B cell (primary cell): Measurements from ENCODE around the gene IRAK2. TPM values are rescaled to one million over a fixed set of nuclear protein-coding genes. Genes with fewer than 3 reads are reported as not detected.

ENCODE experiments used
- ATAC-seq: fragments of 200-7000 bp; cut with Tn5 transposase; one replicate; pipeline ENCODE4 v1.10.0; 2021; ENCODE audit warnings: low read depth, mild to moderate bottlenecking, moderate number of reproducible peaks, moderate library complexity
- CTCF ChIA-PET: fragments of 350-600 bp; sonication (Branson Sonifier 250); formaldehyde crosslinking; loops from one replicate; lab custom pipeline; 2021; ENCODE audit warnings: antibody characterized with exemption, inconsistent platforms; lab: Charles Lee
- POLR2A ChIA-PET: fragments of 350-600 bp; sonication (Branson Sonifier 250); formaldehyde crosslinking; loops from one replicate; lab custom pipeline; 2021; ENCODE audit warnings: antibody characterized with exemption; lab: Charles Lee
- DNase-seq: peaks from one replicate; pipeline ENCODE4 v3.0.0; 2013
- H2AFZ ChIP-seq: 2 replicates; pipeline ENCODE4 v1.6.1; 2012; ENCODE audit warnings: mild to moderate bottlenecking, low read depth, low read length; ENCODE audit not compliant: insufficient read depth, poor library complexity, severe bottlenecking
- H3K27ac ChIP-seq, 2 donors: 1 replicate in 1 of 2; 2 replicates in 1 of 2; pipeline ENCODE4 v1.5.1; 2012 to 2013; ENCODE audit warnings: low read length in 2 of 2, mild to moderate bottlenecking in 2 of 2, moderate library complexity in 1 of 2
- H3K27me3 ChIP-seq, 4 experiments: fragments of 200-600 bp in 1 of 4; sonication (generic) in 1 of 4; replicated peaks in 1 of 4; 1 replicate in 2 of 4; 2 replicates in 2 of 4; pipeline versions ENCODE4 v1.6.1 to v1.7.0; 2013 to 2016; ENCODE audit warnings: low read length in 3 of 4, mild to moderate bottlenecking in 2 of 4, mixed read lengths in 1 of 4, moderate library complexity in 1 of 4; ENCODE audit not compliant: insufficient read depth in 4 of 4, control insufficient read depth in 3 of 4; ENCODE audit errors: control extremely low read depth in 1 of 4
- H3K36me3 ChIP-seq, 2 experiments: replicated peaks in 1 of 2; 1 replicate in 1 of 2; 2 replicates in 1 of 2; pipeline versions ENCODE4 v1.6.1 to v1.7.1; 2013; ENCODE audit warnings: low read length in 1 of 2; ENCODE audit not compliant: insufficient read depth in 2 of 2, control insufficient read depth in 1 of 2; ENCODE audit errors: control extremely low read depth in 1 of 2, extremely low read depth in 1 of 2
- H3K4me1 ChIP-seq, 2 donors: fragments of 200-600 bp in 1 of 2; sonication (generic) in 1 of 2; 1 replicate in 1 of 2; 2 replicates in 1 of 2; pipeline versions ENCODE4 v1.5.1 to v1.6.1; 2013 to 2017; ENCODE audit warnings: low read length in 2 of 2; ENCODE audit not compliant: control insufficient read depth in 2 of 2, insufficient read depth in 2 of 2
- H3K4me2 ChIP-seq: replicated peaks from 2 replicates; pipeline ENCODE3; 2012; ENCODE audit warnings: mild to moderate bottlenecking, low read depth, low read length; ENCODE audit not compliant: poor library complexity, severe bottlenecking
- H3K4me3 ChIP-seq, 5 experiments: fragments of 200-600 bp in 1 of 5; sonication (generic) in 1 of 5; 1 replicate in 3 of 5; 2 replicates in 2 of 5; pipeline versions ENCODE4 v1.5.1 to v1.7.0; 2011 to 2016; ENCODE audit warnings: low read length in 4 of 5, mild to moderate bottlenecking in 4 of 5, low read depth in 2 of 5, control low read depth in 1 of 5, moderate library complexity in 1 of 5; ENCODE audit not compliant: insufficient read depth in 1 of 5; ENCODE audit errors: control extremely low read depth in 1 of 5, extremely low read depth in 1 of 5
- H3K79me2 ChIP-seq: fragments of 200-600 bp; sonication (generic); one replicate; pipeline ENCODE4 v1.6.0; 2016; ENCODE audit warnings: low read length; ENCODE audit not compliant: control insufficient read depth, insufficient read depth
- H3K9ac ChIP-seq: fragments of 200-600 bp; sonication (generic); 2 replicates; pipeline ENCODE4 v1.6.1; 2017; ENCODE audit warnings: mild to moderate bottlenecking, low read length, moderate library complexity
- H3K9me3 ChIP-seq, 3 donors: one replicate each; pipeline versions ENCODE4 v1.6.1 to v1.7.1; 2013; ENCODE audit warnings: low read length in 2 of 3; ENCODE audit not compliant: control insufficient read depth in 2 of 3, insufficient read depth in 1 of 3; ENCODE audit errors: control extremely low read depth in 1 of 3
- H4K20me1 ChIP-seq: 2 replicates; pipeline ENCODE4 v1.6.0; 2012; ENCODE audit warnings: mild to moderate bottlenecking, low read length; ENCODE audit not compliant: insufficient read depth, control insufficient read depth, poor library complexity, severe bottlenecking
- H3K27ac Mint-ChIP-seq: one replicate; pipeline ENCODE4 v1.8.0; 2021; ENCODE audit warnings: mixed read lengths
- H3K27me3 Mint-ChIP-seq: one replicate; pipeline ENCODE4 v1.8.0; 2021; ENCODE audit warnings: mixed read lengths
- H3K4me1 Mint-ChIP-seq: one replicate; pipeline ENCODE4 v1.8.0; 2021; ENCODE audit warnings: mixed read lengths
- H3K4me3 Mint-ChIP-seq: one replicate; pipeline ENCODE4 v1.8.0; 2021; ENCODE audit warnings: mixed read lengths
- H3K9me3 Mint-ChIP-seq: one replicate; pipeline ENCODE4 v1.8.0; 2022; ENCODE audit warnings: mixed read lengths; ENCODE audit not compliant: insufficient read depth
- CTCF ChIP-seq: fragments of 200-600 bp; IDR thresholded peaks from one replicate; pipeline ENCODE4 v1.8.0; 2022; ENCODE audit warnings: antibody characterized with exemption, mild to moderate bottlenecking
- EZH2 ChIP-seq: IDR thresholded peaks from 2 replicates; pipeline ENCODE4 v1.6.1; 2012; ENCODE audit warnings: borderline replicate concordance, low read depth, mild to moderate bottlenecking, moderate library complexity, low read length; ENCODE audit not compliant: insufficient read depth, poor library complexity, severe bottlenecking
- WGBS: methylation state at CpG from one replicate; pipeline ENCODE4 v1.1.5; 2013; ENCODE audit warnings: missing lambda C conversion rate; ENCODE audit not compliant: insufficient coverage; 5-methylcytosine and 5-hydroxymethylcytosine counted together
- intact Hi-C: fragments of 100-400 bp; cut with micrococcal nuclease; formaldehyde crosslinking; loops from one replicate; pipeline ENCODE4 v1.10.0; 2022
- polyA plus RNA-seq: library from polyadenylated mRNA; depleted of rRNA; stranded (reverse); fragments of >200 nt; gene quantifications from 2 replicates; pipeline ENCODE4 v1.2.3, GENCODE V29; 2012
- total RNA-seq, 2 donors: library from RNA; stranded (reverse); fragments of 120-200 nt in 1 of 2; gene quantifications; 1 replicate in 1 of 2; 2 replicates in 1 of 2; pipeline versions ENCODE4 v1.2.3 to v1.2.4, GENCODE V29; 2013 to 2022

Gene IRAK2
- total and polyA plus RNA-seq, 2 donors (not counting 1 experiment from before 2014, with no cell fraction given) = 11.8 to 23.2 TPM

DNA sequence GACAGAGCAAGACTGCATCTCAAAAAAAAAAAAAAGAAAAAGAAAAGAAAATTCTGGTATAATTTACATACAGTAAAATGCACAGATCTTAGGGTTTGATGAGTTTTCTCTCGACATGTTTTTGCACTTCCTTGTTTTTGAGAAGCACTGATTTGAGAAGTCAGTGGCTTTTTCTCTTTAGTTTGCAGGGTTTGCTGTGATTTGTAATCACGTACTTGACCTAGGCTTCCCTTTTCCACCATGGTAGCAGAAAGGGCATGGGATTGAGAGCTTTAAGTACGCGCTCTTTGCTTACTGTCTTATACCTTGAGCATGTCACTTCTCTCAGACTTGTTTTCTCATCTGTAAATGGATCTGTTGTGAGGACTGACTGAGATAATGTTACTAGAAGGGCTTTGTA, 19.0 kb upstream of the IRAK2 start:
- H3K27ac ChIP-seq = peak overlapping the region; percentile 67 to 71
- no peaks in the 10 kb centered on the region for H3K27me3 ChIP-seq
- Mint-ChIP-seq H3K27me3 (no peaks in the 10 kb centered on the region), H3K9me3 (no peaks in the 10 kb centered on the region), H3K4me1 (peaks cover 45% of the 10 kb centered on the region), H3K27ac (peak overlapping the region; percentile 85), H3K4me3 (peak overlapping the region; percentile 81)
- intact Hi-C loops = loop anchor here (1.0 to 2.0 kb wide), 2 partner anchors 19 to 353 kb away; partner anchors contain the start of genes IRAK2 and TADA3
- ChIA-PET CTCF (interaction anchor here (0.9 to 1.5 kb wide), 2 partner anchors 52 to 77 kb away, joined by 3 to 4 read pairs; no protein-coding TSS in a partner anchor), POLR2A (no interaction called here)
- peak; percentile 52 for DNase-seq
- H3K4me3 ChIP-seq = peak overlapping the region in 2 of 5 experiments; percentile 3 to 19
- peaks cover 8 to 34% of the 10 kb centered on the region in 2 experiments for H3K36me3 ChIP-seq
- H3K9ac ChIP-seq = peak overlapping the region; percentile 17
- peaks cover 86% of the 10 kb centered on the region for H3K79me2 ChIP-seq
- no peak for ATAC-seq
- peaks cover 0 to 3% (median 0%) of the 10 kb centered on the region in 3 donors for H3K9me3 ChIP-seq
- peaks cover 53% of the 10 kb centered on the region for H4K20me1 ChIP-seq
- 0% methylated on average over 1 of the region's 4 CpGs for WGBS
- peaks cover 35 to 61% of the 10 kb centered on the region in 2 donors for H3K4me1 ChIP-seq
- TF ChIP-seq CTCF (no peak), EZH2 (no peak)
- no peak overlapping the region for H2AFZ ChIP-seq
- H3K4me2 ChIP-seq = peak overlapping the region; percentile 58

DNA sequence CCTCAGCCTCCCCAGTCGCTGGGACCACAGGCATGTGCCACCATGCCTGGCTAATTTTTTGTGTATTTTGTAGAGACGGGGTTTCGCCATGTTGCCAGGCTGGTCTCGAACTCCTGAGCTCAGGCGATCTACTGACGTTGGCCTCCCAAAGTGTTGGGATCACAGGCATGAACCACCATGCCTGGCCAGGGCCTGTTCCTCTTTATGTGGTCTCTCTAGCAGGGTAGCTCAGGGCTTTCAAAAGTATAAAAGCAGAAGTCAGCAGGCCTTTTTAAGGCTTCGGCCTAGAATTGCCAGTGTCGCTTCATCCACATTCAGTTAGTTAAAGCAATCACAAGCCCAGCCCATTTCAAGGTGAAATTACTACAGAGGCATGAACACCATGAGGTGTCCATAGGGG, 15.5 kb upstream of the IRAK2 start:
- no peak overlapping the region for H3K4me3 ChIP-seq
- H2AFZ ChIP-seq = no peak overlapping the region
- ChIA-PET POLR2A (interaction anchor here (0.7 to 1.1 kb wide), 2 partner anchors 84 to 96 kb away, joined by 3 to 4 read pairs; no protein-coding TSS in a partner anchor), CTCF (interaction anchor here (1.0 to 1.4 kb wide), 4 partner anchors 65 to 113 kb away, joined by 3 to 7 read pairs (median 4); no protein-coding TSS in a partner anchor)
- H3K4me1 Mint-ChIP-seq = peaks cover 28% of the 10 kb centered on the region
- H3K27ac ChIP-seq = peak overlapping the region; percentile 28 to 58
- peaks cover 0 to 3% (median 0%) of the 10 kb centered on the region in 3 donors for H3K9me3 ChIP-seq
- peaks cover 17 to 36% of the 10 kb centered on the region in 2 donors for H3K4me1 ChIP-seq
- H3K36me3 ChIP-seq = peaks cover 8 to 56% of the 10 kb centered on the region in 2 experiments
- TF ChIP-seq EZH2 (no peak), CTCF (no peak)
- peak overlapping the region; percentile 5 for H3K4me3 Mint-ChIP-seq
- H3K9me3 Mint-ChIP-seq = no peaks in the 10 kb centered on the region
- no peaks in the 10 kb centered on the region for H3K27me3 Mint-ChIP-seq
- ATAC-seq = peak; percentile 67
- intact Hi-C loops = loop anchor here (2.0 kb wide), 1 partner anchor 76 kb away; no protein-coding TSS in a partner anchor
- peak overlapping the region; percentile 82 for H3K27ac Mint-ChIP-seq
- peaks cover 32% of the 10 kb centered on the region for H4K20me1 ChIP-seq
- H3K4me2 ChIP-seq = no peak overlapping the region
- H3K27me3 ChIP-seq = no peaks in the 10 kb centered on the region
- no peak overlapping the region for H3K9ac ChIP-seq
- peaks cover 74% of the 10 kb centered on the region for H3K79me2 ChIP-seq
- DNase-seq = peak; percentile 62
- WGBS = 69% methylated on average over 7 of the region's 8 CpGs
